ENCODE results near the gene TMC7. TPM values are rescaled to one million over a fixed set of nuclear protein-coding genes. Genes with fewer than 3 reads are reported as not detected.

TMC7 gene
- total and polyA plus RNA-seq, 2 of the 13 experiments (the other 11 are each of a cell fraction or from before 2014, with no cell fraction given): 1.2 to 5.1 TPM

DNA sequence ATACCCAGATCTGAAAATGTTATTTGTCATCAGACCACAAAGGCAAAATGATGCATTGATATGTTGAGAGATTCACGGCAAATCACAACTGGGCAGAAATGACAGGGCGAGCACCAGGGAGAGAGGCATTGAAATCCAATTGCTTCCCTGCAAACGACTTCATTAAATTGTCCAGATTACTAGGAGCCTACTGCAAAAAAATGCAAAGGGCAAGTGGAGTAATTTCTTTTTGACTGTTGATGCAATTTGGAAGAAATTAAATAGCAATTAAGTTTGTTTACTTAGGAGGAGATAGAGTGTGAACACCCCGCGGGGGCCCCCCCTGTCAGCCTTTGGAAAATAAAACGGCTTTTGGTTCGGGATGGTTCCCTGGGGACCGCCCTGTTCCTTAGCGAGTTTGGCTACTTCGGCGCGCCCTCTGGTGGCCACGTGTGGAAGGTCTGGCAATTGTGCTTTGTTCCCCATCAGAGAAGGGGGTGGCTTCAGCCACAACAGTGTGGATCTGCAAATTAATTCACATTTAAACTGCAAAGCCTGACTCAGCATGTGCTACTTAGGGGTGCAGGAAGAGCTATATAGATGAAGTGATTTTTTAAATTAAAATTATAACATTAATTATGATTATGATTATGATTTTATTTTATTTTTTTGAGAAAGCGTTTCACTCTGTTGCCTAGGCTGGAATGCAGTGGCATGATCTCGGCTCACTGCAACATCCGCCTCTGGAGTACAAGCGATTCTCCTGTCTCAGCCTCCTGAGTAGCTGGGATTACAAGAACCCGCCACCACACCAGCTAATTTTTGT lies 14.5 kb upstream of the TMC7 start (continued):
- TF ChIP-seq HNF1A (IDR thresholded peaks at IDR 0.05; ENCODE audit: low read depth) (no peak), HNF1A (CRISPR knock-in tag; IDR thresholded peaks at IDR 0.05; ENCODE audit: borderline replicate concordance) (no peak), RERE (CRISPR knock-in tag; IDR thresholded peaks at IDR 0.05; ENCODE audit: low read depth) (no peak), REPIN1 (CRISPR knock-in tag; IDR thresholded peaks at IDR 0.05; ENCODE audit: borderline replicate concordance, low read depth) (no peak), ZNF17 (CRISPR knock-in tag; IDR thresholded peaks at IDR 0.05) (no peak), ZSCAN9 (CRISPR knock-in tag; IDR thresholded peaks at IDR 0.05; ENCODE audit: borderline replicate concordance) (peak; percentile 87), THAP9 (CRISPR knock-in tag; IDR thresholded peaks at IDR 0.05; ENCODE audit: borderline replicate concordance) (no peak), ZNF704 (CRISPR knock-in tag; IDR thresholded peaks at IDR 0.05; ENCODE audit: borderline replicate concordance) (no peak), KLF12 (CRISPR knock-in tag; IDR thresholded peaks at IDR 0.05; ENCODE audit: borderline replicate concordance) (0 out of 2 replicates have a peak, but pooled peaks have one; percentile 30), NCOA1 (CRISPR knock-in tag; IDR thresholded peaks at IDR 0.05) (no peak), RFX5 (IDR thresholded peaks at IDR 0.05; ENCODE audit: low read depth, low read length) (no peak), HNRNPL (IDR thresholded peaks at IDR 0.05; ENCODE audit: low read depth, low read length) (no peak), ZIK1 (CRISPR knock-in tag; IDR thresholded peaks at IDR 0.05; ENCODE audit: borderline replicate concordance, low read depth) (no peak)
